Stimulated activated CD4-positive, alpha-beta T cell treated with anti-CD3 and anti-CD28 coated beads, Interleukin-12 subunit alpha, Interleukin-12 subunit beta, amount 100 ng/mL, for 48 hours (primary cell): ENCODE data around the gene ZKSCAN2.

Experiments used
- DNase-seq, 3 donors: peaks; one replicate each; pipeline ENCODE4 v3.0.0-alpha.2; 2020; ENCODE audit warnings: low read depth in 2 of 3, low spot score in 1 of 3

The ZKSCAN2 gene

DNA sequence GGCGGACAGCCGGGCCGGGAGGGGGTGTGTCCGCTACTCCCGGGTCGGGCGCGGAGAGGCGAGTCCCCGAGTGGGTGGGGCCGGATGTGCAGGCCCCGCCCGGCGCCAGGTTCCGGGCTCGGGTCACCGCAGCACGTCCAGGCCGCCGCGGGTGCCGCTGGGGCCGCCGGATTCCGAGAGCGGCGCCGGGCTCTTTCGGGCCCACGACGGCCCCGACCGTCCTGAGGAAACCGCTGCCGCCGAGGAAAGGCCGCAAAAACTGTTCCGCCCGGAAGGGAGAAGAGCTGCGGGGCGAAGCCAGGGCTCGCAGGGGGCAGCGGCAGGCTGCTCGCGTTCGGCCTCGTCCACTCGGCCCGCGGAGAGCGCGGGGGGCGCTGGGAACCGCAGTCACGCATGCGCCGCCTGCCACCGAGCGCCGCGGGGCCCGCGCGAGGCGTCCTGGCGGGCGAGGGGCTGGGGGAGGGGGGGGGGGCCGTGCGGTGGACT is at the start of gene ZKSCAN2:
ZKSCAN2 (minus strand) TSS at position 376 of the 486 bp plus-strand sequence. CDS start 718 bp downstream, outside the sequence.
- peak; percentile 71 to 86 (median 73) for DNase-seq

DNA sequence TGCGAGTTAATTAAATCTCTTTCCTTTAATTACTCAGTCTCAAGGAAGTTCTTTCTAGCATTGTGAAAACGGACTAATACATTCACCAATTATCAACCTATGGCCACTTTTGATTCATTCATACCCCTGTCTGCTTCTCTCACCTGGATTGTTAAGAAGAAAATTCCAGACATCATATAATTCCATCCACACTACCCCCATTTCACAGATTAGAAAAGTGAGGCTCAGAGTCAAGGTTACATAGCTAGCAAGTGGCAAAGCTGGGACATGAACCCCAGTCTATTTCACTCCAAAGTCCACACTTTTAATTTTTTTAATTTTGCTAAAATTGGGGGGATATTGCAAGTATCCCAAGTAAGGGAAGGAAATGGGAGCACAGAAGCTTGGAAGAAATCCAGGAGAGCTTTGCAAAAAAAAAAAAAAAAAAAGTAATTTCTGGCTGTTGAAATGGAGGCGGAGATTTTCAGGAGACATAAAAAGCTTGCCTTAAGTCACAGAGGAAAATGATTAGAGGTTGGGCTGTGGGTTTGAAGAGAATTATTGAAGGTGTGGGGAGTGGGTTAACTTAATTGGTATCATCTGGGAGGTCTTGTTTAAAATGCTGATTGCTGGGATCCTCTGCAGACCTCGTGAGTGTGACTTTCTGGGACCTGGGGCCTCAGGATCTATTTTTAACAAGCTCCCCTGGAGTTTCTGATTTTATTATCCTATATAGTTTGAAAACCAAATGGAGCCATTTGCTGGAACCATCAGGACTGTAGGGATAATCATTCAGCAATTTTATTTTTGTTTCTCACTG is 42.3 kb upstream of the ZKSCAN2 start:
- DNase-seq: no peak

DNA sequence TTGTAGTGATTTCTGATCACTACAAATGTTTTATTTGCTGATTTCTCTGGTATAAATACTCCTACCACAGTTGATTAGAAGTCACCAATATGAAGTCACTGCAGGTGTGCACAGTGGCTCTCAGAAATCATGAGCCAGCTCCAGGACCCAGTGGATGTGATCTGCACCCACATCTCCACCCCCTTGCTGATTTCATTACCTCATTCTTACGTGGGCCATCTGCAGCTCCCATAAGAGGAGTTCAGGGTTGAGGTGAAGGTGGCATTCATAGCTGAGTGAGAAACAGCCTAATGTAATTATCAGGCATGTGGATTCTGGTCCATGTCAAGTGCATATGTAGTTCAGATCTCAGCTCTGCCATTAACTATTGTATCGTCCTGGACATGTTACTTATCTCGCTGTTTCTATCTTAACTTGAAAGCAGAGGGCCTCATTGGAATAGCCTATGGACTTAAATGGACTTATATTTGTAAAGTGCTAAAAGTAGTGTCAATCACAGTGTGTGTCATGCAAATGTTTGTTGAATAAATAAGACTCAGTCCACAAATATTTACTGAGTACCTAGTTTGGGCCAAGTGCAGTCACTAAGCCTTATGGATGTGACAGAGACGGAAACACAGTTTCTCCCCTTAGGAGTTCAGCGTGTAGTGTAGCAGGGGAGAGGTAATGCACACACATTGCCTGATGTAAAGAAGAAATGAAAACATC is 40.7 kb upstream of the ZKSCAN2 start:
- no peak for DNase-seq

- no peak for DNase-seq
Measured at GRCh38 chr16:25297151-25297787, 39.6 kb upstream of the ZKSCAN2 start.

GRCh38 chr16:25291580-25291979 is 33.9 kb upstream of the ZKSCAN2 start:
- DNase-seq: no peak

DNA sequence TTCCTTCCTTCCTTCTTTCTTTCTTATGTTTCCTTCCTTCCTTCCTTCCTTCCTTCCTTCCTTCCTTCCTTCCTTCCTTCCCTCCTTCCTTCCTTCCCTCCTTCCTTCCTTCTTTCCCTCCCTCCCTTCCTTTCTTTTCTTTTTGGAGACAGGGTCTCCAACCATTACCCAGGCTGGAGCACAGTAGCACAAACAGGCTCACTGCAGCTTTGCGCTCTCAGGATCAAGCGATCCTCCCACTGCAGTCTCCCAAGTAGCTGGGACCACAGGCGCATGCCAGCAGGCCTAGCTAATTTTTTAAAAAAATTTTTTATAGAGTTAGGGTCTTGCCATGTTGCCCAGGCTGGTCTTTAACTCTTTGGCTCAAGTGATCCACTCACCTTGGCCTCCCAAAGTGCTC is 31.8 kb upstream of the ZKSCAN2 start:
- DNase-seq: no peak

- DNase-seq: no peak
Measured at GRCh38 chr16:25279491-25279890, 21.8 kb upstream of the ZKSCAN2 start.

DNA sequence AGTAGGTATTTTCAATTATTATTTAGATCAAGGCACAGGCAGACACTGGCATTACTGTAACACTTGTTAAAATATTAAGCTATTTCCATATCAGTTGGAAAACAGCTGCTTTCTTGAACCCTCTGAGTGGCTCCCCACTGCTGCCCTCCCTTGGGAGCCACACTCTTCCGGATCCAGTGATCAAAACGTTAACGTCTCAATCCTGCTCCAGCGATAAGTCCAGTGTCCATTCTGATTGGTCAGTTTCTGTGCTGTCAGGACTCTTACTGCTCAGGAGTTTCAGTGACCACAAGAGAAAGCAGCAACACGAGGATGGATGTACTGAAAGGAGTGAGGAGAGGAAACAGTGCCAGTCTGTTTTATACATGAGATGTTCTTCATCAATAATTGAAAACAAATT is 13.8 kb upstream of the ZKSCAN2 start:
- DNase-seq: no peak

DNA sequence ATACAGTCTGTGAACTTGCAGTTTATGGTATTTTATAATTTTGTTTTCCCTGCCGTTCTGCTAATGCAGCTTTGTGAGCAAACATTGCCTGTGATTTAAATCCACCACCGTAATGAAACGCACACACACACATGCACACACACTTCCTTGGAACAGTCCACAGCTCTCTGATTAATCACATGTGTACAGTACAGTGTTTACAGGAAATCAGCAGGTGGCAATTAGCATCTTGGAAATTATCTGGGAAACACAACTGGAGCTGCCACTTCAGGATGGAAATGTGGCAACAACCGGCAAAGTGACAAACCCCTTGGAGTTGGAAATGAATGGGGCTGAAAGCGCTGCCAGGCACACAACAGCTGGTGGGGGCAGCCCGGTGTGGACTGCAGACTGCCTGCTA is 12.9 kb upstream of the ZKSCAN2 start:
- DNase-seq: no peak

GRCh38 chr16:25269879-25270278 is 12.2 kb upstream of the ZKSCAN2 start:
- DNase-seq: no peak

- DNase-seq: no peak
Measured at GRCh38 chr16:25265968-25266367, 8.3 kb upstream of the ZKSCAN2 start.

- DNase-seq: no peak
Measured at GRCh38 chr16:25264597-25264996, 7.0 kb upstream of the ZKSCAN2 start.

- DNase-seq: no peak
Measured at GRCh38 chr16:25260416-25260815, 2.8 kb upstream of the ZKSCAN2 start.

DNA sequence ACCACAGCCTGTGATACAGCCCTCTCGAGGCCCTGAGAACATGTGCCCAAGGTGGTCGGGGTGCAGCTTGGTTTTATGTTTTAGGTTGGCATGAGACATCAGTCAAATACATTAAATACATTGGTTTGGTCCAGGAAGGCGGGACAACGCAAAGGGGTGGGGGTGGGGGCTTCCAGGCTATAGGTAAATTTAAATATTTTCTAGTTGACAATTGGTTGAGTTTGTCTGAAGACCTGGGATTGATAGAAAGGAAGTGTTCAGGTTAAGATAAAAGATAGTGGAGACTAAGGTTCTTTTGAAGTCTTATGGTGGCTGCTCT is 1.2 kb upstream of the ZKSCAN2 start:
- no peak for DNase-seq

DNA sequence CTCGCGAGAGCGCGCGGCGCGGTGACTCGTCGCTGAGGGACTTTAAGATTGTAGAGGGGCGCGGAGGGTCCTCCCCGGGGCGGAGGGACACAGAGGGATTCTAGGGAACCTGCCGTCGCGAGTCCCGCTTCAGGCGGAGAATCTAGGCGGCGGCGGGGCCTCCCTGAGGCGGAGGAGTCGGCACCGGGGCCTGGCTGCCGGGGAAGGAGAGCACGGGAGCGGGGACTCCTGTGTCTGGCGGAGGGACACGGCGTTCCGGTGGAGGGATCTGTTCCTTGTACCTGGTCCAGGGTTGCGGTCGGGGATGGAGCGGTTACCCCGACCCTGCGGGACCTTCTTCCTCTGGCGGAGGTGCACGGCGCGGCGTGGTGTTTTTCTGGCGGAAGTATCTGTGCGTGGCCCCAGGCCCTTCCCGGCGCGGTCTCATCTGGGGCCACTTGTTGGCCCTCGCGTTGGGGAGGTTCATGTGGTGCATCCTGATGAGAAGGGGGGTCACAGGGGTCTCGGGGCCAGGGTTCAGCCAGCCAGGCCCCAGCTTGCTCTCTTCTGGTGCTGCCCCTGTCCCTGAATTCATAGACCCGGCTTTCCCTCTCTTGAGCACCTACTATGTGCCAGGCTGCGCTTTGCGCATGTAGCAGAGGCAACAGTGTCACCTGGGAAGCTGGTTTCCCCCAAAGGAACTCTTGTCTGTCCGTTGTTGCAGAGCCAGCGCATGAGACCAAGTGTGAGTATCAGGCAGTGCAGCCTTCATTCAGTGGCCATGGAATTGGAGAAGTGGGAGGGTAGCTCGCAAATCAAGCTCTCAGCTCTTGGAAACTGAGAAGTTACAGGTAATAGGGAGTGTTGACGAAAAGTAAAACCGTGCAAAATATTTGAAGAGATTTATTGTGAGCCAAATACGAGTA is 563 bp upstream of the ZKSCAN2 start:
- peak; percentile 67 to 78 (median 75) for DNase-seq

- DNase-seq: no peak
Measured at GRCh38 chr16:25256695-25257469, 763 bp downstream of the ZKSCAN2 start.

GRCh38 chr16:25253322-25253721 is 4.3 kb downstream of the ZKSCAN2 start:
- no peak for DNase-seq

GRCh38 chr16:25250467-25250866 is 7.2 kb downstream of the ZKSCAN2 start:
- DNase-seq: no peak

DNA sequence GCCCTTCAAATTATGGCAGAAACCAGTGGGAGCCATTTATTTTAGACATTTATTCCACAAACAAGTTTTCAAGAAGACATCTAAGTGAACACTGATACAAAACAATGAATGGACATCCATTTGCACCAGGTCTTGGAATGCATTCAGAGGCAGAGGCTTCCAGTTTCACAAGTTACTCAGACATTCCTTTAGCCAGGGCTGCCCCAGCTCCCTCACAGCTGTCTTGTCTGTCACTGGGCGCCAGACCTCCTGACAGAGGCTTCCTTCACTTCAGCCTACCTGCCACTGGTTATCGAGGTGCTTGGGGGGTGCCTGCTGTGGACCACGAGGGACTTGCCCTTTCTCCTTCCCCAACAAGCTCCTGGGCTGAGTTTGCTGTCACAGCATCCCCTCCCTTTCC is 21.7 kb downstream of the ZKSCAN2 start:
- no peak for DNase-seq

DNA sequence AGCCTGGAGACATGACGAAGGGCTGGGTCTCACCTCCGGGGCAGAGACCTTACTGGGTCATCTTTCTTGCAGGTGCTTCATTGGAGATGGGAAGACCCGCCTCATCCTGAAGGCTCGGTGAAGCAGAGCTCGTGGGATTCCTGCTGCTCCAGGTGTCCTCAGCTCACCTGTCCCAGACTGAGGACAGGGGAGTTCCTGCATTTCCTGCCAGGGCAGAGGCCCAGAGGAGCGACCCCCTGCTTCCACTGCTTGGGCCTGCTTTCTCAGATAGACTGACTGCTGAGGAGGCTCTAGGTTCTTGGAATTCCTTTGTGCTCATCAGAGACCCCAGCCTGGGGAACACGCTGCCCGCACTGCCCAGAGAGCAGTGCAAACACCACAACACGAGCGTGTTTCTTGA is 29.3 kb downstream of the ZKSCAN2 start:
- DNase-seq: no peak
